Stimulated activated CD8-positive, alpha-beta memory T cell treated with anti-CD3 and anti-CD28 coated beads, Interleukin-4, amount 100 ng/mL, for 1 hour (primary cell): ENCODE measurements around the gene MAMSTR.
A peak's percentile ranks its signal among the peaks of the same experiment; 100 is the strongest.
"Not testable (repeated sequence)": the region's sequence is repeated elsewhere in the genome, so short reads cannot be mapped to it uniquely, and the experiment has no call there.

Experiments used
- DNase-seq, 2 donors: peaks; one replicate each; pipeline ENCODE4 v3.0.0-alpha.2; 2020; ENCODE audit warnings: low read depth in 2 of 2, low spot score in 1 of 2

Gene MAMSTR

DNA sequence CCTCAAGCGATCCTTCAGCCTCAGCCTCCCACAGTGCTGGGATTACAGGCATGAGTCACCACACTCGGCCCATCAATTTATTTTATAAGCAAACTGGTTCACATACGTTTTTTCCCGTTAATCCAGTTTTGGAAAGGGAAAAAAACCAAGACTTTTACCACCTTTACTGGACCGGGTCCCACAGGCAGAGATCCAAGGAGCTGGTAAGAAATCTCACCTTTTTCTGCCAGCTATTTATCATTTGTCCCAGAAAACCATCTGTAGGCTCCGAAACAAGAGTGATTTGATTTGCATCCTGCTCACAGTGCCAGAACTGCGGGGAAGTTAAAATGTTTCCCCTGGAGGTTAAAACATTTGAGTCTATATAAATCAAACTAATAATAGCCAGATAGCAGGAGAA, 30.1 kb downstream of the MAMSTR start:
- DNase-seq: no peak

DNA sequence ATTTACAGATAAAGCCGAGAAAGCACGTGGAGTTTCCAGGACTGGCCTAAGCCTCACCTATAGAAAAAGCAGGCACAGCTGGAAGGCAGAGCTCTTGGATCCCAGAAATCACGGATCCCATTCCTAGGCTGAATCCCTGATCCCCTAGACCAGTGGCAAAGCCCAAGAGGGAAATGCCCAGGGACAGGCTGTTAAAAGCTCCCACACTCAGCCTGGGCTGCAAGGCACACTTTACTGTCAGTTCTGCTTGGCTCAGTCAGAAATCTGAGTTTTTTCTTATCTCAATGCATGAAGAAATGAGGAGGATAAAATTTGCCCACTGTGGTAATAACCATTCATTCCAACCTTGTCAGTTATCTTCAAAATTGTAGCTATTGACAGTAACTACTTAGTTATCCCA, 31.7 kb downstream of the MAMSTR start:
- no peak for DNase-seq

DNA sequence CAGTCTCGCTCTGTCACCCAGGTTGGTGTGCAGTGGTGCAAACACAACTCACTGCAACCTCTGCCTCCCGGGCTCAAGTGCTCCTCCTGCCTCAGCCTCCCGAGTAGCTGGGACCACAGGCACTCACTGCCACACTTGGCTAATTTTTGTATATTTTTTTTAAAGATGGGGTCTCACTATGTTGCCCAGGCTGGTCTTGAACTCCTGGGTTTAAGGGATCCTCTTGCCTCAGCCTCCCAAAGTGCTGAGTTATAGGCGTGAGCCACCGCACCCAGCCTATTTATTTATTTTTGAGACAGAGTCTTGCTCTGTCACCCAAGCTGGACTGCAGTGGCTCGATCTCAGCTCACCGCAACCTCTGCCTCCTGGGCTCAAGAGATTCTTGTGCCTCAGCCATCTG, 32.9 kb downstream of the MAMSTR start:
- DNase-seq: not testable (repeated sequence)

DNA sequence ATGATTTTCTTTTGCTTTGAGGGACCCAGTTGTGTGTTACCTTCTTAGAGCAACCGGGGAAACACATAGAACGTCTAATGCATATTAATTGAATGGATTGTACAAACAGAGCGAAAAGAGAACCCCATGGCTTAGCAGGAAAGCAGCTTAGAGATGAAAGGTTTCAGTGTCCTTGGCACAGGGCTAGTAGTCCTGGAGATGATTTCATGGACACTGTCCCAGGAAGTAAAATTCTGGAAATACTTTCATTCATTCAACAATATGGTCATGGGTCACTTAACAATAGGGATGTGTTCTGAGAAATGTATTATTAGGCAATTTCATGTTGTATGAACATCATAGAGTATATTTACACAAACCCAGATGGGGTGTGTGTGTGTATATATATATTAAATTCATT, 33.4 kb downstream of the MAMSTR start:
- no peak for DNase-seq

DNA sequence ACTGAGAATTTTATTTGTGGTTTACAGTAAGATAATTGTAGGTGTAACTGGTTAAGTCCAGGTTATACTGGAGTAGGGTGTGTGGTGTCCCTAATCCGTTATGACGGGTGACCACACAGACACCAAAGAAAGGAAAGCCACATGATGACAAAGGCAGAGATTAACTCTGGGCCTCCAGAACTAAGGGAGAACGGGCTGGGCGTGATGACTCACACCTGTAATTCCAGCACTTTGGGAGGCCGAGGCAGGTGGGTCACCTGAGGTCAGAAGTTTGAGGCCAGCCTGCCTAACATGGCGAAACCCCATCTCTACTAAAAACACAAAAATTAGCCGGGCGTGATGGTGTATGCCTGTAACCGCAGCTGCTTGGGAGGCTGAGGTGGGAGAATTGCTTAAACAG, 33.9 kb downstream of the MAMSTR start:
- DNase-seq: no peak

DNA sequence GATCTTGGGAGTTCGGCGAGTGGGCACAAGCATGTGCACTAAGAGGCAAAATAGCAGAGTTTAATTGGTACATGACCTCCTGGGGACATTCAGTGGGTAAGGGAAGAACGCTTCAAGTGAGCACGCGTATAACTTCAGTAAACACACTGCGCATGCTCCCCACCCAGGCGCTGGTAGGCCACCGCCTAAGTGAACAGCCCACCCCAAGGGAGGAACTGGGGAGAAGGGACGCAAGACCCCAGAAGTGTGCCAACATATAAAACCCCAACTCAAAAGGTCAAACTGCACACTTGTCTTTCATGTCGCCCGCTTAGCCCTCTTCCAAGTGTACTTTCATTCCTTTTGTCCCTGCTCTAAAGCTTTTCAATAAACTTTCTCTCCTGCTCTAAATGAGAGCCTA, 36.2 kb downstream of the MAMSTR start:
- peak in 1 of 2 donors; percentile 8 for DNase-seq

DNA sequence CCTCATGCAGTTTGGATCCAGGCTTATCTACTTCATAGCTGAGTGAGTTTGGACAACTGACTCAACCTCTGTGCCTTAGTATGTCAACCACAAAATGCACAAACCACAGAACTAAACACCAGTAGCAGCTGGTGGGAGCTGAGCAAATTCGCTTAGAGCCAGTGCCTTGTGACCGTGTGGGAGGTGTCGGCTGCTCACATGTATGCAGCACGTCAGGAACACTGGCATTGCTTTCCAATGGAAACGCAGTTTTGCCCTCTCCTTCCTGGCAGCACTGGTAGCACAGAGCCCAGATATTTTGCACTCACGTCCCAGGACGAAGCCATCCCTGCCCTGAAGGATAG, 38.4 kb downstream of the MAMSTR start:
- DNase-seq: no peak

DNA sequence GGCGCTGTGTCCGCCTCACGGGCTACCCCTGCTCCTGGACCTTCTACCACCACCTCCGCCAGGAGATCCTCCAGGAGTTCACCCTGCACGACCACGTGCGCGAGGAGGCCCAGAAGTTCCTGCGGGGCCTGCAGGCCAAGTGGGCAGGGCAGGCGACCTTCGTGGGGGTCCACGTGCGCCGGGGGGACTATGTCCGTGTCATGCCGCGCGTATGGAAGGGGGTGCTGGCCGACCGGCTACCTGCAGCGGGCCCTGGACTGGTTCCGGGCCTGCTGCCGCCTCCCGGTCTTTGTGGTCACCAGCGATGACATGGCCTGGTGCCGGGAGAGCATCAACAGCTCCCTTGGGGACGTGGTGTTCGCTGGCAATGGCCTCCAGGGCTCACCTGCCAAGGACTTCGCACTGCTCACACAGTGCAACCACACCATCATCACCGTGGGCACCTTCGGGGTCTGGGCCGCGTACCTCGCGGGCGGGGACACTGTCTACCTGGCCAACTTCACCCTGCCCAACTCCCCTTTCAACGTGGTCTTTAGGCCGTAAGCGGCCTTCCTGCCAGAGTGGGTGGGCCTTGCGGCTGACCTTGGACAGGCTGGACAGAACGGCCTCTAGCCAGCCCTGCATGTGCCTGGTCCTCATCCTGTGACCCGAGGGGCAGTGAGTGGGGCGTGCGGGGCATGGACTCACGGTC, 38.9 kb downstream of the MAMSTR start:
- DNase-seq: no peak

DNA sequence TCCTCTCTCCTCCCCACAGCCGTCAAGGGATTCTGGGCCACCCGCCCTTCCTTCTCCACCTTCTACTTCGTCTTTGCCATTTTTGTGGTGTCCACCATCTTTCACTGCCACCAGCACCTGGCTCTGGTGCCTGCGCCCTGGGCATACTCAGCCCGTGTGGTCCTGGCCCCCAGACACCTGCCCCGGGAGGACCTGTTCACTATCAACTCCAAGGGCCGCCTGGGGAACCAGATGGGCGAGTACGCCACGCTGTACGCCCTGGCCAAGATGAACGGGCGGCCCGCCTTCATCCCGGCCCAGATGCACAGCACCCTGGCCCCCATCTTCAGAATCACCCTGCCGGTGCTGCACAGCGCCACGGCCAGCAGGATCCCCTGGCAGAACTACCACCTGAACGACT, 39.5 kb downstream of the MAMSTR start:
- not testable (repeated sequence) for DNase-seq

DNA sequence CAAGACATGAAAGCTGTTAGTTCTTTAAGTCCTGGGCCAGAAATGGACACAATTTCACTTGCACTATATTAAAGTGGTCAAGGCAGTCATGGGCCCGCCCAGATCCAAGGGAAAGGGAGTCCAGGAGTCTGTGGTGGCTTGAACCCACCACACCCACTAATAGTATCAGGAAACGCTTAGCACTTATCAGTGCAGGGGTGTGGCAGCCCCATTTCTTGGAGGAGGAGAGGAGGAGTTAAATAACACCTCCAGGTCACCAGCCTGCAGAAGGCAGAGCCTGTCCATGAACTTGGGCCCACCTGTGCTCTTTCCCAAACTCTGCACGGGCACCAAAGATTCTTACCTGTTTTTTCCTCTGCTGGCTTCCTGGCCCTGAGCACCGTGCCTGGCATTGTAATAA, 41.3 kb downstream of the MAMSTR start:
- no peak for DNase-seq

DNA sequence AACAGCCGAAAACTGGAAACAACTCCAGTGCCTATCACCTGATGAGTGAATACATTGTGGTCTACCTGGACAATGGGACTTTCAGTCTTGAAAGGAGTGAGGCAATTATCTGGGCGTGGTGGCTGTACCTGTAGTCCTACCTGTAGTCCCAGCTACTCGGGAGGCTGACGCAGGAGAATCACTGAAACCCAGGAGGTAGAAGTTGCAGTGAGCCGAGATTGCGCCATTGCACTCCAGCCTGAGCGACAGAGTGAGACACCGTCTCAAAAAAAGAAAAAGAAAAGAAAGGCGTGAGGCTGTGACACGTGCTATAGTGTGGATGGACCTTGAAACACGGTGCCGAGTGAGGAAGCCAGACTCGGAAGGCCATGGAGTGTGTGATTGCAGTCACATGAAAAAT, 42.6 kb downstream of the MAMSTR start:
- DNase-seq: no peak

DNA sequence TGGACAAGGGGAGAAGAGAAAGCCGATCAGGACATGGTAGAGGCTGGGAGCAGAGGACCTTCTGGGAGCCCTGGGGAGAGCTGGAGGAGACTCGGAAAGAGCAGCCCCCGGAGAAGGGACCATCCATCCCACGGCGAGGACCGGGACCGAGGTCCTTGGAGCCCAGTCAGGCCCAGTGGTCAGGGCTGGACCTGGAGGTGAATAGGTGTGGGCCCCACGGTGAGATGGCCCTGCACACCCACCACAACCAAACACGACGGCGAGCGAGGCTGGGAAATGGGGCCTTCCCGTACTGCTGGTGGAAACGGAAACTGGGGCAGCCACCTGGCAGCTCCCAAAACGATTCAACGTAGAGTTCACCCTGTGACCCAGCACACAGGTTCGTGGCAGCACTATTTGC, 43.0 kb downstream of the MAMSTR start:
- DNase-seq: no peak

DNA sequence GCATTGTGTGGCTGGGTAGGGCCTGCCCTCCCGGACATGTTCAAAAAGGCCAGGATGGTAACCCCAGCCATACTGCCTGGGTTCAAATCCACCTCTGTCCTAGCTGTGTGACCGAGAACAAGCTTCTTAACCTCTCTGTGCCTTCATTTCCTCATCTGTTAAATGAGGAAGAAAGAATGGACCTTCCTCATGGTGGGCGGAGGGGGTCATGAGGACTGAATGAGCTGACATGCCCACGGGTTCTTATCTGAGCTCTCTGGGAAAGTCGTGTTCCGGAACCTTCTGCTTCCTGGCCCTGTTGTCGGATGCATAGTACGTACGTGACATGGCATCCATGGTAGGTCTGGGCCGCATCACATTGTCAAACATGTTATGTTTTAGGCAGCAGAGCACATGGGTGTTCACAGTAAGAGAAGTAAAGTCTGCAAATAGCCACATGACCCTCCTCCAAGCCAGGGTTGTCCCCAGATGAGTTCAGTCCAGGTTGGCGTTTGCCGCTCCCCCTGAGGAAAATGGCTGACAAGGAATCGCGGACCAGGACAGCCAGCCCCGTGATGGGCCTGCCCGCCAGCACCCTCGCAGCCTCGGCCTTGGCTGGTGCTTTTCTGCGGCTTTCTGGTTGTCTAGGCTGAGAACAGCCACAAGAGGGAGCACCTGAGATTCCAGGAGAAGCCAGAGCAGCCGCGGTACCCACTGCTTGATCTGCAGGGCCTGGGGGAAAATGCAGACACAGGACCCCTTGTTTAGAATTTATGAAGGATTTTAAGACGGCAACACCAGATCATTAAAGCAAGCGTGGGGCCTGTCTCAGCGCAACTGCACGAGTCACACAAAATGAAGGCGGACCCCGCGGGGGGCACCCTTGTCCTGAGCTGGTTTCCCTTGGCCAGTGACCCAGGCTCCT, 44.4 kb downstream of the MAMSTR start:
- peak; percentile 32 to 42 for DNase-seq

DNA sequence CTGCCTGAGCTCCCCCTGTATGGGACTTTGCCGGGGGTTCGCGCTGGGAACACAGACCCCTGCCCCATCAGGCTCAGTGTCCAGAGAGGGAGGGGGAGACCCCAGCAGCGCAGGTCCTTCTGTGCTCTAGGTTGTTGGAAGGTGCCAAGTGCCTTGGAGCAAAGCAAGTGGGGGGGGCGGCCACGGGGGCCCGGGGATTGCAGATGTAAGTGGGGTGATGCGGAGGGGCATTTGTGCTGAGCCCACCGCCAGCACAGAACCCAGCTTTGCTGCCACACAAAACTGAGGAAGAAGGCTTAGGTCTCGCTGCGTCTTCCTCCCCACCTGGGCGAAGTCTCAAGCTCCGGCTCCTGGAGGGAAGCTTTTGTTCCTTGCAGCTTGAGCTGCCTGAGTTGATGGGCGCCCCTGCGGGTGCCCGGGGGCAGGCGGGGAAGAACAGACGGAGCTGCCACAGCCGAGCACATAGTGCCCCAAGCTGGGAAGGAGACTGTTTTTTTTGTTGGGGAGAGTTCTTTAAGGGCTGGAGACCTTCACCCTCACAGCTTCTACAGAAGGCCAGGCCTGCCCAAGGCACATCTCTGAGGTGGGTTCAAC, 45.2 kb downstream of the MAMSTR start:
- DNase-seq: no peak

DNA sequence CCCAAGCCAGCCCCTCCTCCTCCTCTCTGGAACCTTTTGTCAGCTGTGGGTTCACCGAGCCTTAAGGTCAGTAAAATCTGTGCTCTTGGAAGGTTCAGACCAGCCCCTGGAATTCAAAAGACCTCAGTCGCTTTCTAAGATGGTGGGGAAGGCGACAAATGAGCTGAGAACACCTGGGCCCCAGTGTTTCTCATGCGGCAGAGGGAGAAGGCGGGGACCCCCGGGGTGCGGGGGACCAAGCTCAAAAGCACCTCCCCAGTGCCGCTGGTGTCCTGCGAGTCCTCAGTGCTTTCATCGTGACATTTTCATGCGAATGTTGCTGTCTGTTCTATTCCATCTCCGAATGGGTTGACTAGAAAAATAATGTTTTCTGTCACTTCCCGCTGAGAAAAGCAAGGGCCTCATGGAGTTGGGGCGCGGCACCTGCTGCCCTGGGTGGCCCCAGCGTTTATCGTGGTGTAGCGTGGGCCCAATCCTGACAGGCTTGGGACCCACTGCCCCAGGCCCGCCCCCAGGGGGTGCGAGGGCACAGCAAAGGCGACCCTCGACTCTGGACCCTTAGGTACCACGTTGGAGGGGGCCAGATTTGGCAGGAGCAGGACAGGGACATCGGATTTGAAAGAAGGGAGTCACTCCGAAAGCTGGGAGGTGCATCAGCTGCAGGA, 46.0 kb downstream of the MAMSTR start:
- DNase-seq: no peak

DNA sequence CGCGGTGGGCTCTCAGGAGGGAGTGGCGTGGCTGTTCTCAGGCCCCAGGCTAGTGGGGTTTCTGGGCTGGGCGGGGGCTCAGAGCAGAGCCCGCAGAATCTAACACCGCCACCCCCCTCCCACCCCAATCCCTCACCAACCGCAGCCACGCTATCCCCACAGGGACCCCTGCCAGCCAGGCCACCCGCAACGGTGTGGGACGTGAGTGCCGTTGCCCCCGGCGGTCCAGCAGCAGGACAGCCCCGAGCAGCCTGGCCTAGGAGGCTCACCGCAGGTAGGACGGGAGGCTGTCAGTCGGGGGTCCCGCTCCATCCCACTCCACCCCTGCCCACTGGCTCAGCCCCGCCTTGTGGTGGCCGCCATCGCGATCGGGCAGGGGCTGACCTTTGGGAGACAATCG, 46.5 kb downstream of the MAMSTR start, which contains the start of gene NTN5:
Gene NTN5 (minus strand): TSS at position 24 of the 400 bp plus-strand sequence. CDS start 2,031 bp downstream, outside the sequence.
- DNase-seq: no peak

DNA sequence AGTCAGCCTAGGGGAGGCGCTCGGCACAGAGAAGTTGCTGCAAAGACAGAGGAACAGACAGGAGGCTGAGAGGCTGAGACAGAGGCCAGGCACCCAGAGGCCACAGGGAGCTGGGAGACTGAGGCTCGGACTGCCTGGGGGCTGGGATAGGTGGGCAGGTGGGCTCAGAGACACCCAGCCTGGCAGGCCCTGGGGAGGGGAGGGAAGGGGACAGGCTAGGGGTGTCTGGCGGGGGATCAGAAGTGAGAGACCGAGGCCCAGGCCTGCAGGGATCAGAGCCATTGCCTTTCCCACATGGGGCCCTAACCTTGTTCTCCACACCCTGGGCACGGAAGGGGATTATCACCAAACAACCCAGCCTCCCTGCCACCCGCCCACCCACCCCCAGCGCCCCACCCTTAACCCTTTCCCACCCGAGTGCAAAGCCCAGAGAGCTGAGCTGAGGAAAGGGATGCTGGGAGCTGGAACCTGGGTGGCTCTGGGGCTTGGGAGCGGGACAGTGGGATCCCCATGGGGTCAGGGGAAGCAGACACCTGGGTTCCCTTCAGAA, 48.0 kb downstream of the MAMSTR start:
- no peak for DNase-seq

DNA sequence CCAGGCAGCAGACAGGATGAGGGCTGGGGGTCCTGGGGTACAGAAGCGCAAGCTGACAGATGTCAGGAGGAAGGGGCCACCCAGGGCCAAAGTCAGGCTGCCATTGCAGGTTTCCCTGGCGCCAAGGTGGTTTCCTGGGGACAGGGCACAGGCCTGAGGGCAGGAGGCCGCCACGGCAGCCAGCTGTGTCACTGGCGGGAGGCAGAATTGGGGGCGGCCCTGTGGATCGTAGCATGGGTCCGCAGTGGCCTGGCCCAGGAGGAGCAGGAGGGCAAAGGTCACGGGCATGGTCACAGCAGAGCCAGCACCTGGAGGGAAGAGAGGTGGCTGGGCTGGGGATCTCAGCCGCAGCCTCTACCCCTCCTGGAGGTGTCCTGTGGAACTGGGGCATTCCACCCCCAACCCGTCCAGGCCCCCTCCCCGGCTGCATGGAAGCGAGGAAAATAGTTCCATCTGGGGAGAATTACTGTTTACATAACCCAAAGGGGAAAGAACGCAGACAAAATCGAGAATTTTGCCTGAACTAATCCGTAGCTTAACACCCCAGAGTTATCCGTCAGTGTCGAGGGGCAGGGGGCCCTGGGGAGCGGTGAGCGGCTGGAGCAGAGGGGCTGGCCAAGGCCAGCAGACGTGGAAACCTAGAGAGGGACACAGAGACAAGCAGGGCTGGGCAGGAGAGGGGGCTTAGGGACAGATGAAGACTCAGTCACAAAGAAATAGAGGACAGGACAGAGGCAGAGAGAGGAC, 48.7 kb downstream of the MAMSTR start:
- DNase-seq: no peak

DNA sequence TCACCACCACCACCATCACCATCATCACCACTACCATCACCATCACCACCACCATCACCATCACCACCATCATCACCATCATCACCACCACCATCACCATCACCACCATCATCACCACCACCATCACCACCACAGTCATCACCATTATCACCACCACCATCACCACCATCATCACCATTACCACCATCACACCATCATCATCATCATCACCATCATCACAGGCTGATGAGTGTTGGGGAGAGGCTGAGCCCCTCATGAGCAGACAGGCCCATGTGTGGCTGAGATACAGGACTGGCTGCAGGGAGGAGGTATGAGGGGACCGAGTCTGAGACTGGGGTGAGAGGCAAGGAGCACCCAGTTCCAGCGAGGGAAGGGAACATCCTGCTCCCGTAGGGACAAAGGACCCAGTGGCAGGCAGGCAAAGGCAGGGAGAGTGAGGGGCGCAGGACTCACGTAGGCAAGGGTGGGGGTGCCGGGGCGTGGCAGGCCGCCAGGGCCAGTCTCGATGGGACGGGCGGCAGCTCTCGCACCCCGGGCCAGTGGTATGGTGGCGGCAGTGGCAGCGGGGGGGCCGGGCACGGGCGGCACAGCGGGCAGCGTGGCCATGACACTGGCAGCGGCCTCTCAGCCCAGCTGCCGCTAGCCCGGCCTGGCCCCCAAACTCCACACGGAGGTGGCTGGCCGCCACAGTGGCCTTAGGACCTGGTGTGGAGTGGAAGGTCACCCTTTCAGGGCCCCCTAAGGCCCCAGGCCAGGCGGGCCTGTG, 49.4 kb downstream of the MAMSTR start:
- DNase-seq: no peak

DNA sequence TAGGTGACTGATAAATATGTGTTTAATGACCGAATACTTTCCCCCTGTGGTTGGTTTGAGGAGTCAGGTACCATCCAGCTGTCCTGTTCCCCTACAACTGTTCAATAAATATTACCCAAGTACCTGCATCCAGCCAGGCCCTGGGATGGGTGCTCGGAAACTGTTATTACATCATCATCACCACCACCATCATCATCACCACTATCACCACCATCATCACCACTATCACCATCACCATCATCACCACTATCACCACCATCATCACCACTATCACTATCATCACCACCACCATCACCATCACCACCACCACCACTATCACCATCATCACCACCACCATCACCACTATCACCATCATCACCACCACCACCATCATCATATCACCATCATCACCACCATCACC, 50.8 kb downstream of the MAMSTR start:
- no peak for DNase-seq
